Aorta (tissue), 5 donors: ENCODE results near the gene KLHDC4. TPM values are rescaled to one million over a fixed set of nuclear protein-coding genes. Genes with fewer than 3 reads are reported as not detected.
"Not testable (repeated sequence)": the region's sequence is repeated elsewhere in the genome, so short reads cannot be mapped to it uniquely, and the experiment has no call there.

Experiments used
- ATAC-seq: fragments of 200-7000 bp; cut with Tn5 transposase; one replicate; pipeline ENCODE4 v1.9.1; 2022; ENCODE audit warnings: moderate library complexity; ENCODE audit not compliant: low FRiP score
- DNase-seq, 2 donors: peaks; one replicate each; pipeline ENCODE4 v3.0.0-alpha.2; 2020
- H3K27ac ChIP-seq, 2 donors: one replicate each; pipeline ENCODE4 v1.5.1; 2013; ENCODE audit warnings: low read length in 2 of 2, mild to moderate bottlenecking in 2 of 2, moderate library complexity in 2 of 2, control low read depth in 1 of 2, inconsistent platforms in 1 of 2, low read depth in 1 of 2
- H3K27me3 ChIP-seq, 2 donors: one replicate each; pipeline ENCODE4 v1.6.1; 2013; ENCODE audit warnings: control low read depth in 1 of 2, low read length in 1 of 2, mild to moderate bottlenecking in 1 of 2, moderate library complexity in 1 of 2; ENCODE audit not compliant: insufficient read depth in 2 of 2, control insufficient read depth in 1 of 2
- H3K36me3 ChIP-seq, 2 donors: one replicate each; pipeline ENCODE4 v1.6.1; 2013; ENCODE audit warnings: control low read depth in 1 of 2, low read length in 1 of 2, mild to moderate bottlenecking in 1 of 2; ENCODE audit not compliant: insufficient read depth in 2 of 2, control insufficient read depth in 1 of 2
- H3K4me1 ChIP-seq, 2 donors: one replicate each; pipeline ENCODE4 v1.6.1; 2013; ENCODE audit warnings: low read length in 2 of 2, control low read depth in 1 of 2, mild to moderate bottlenecking in 1 of 2, moderate library complexity in 1 of 2; ENCODE audit not compliant: insufficient read depth in 2 of 2, control insufficient read depth in 1 of 2
- H3K4me3 ChIP-seq, 2 donors: one replicate each; pipeline ENCODE4 v1.5.1; 2013; ENCODE audit warnings: low read length in 2 of 2, control low read depth in 1 of 2, mild to moderate bottlenecking in 1 of 2
- H3K9me3 ChIP-seq: one replicate; pipeline ENCODE4 v1.6.1; 2013; ENCODE audit warnings: mild to moderate bottlenecking, low read length; ENCODE audit not compliant: control insufficient read depth
- WGBS, 2 donors: extraction: QIAGEN DNeasy Blood & Tissue Kit; methylation state at CpG; one replicate each; pipeline ENCODE4 v1.1.7; 2013; 5-methylcytosine and 5-hydroxymethylcytosine counted together
- intact Hi-C, 2 donors: fragments of 100-400 bp; cut with DNase I; formaldehyde crosslinking; loops; one replicate each; pipeline versions ENCODE4 v1.14.2 to v1.15.0; 2022
- polyA plus RNA-seq, 2 donors: library from polyadenylated mRNA; stranded (reverse); fragments of 200-250 nt; gene quantifications; one replicate each; pipeline ENCODE4 v1.2.3, GENCODE V29; 2013
- total RNA-seq, 2 donors: library from RNA; stranded (reverse); fragmentation: NEBNext Ultra II Directional; extraction: Animal tissue kit (Norgen Biotek cat#: 25700); gene quantifications; one replicate each; pipeline ENCODE4 v1.2.1, GENCODE V29; 2021
- donor health status: healthy with polysubstance abuse.
- donor health status: Bipolar disorder and iron deficiency.
- donor health status: DM: no; HTN: no; CAD: no.
- donor health status: DM: no; HTN: no; CAD: no.
- donor health status: DM: yes; HTN: yes; CAD: no.

Gene KLHDC4
- total and polyA plus RNA-seq, 4 donors, result 12.0 to 52.3 (median 36.1) TPM

DNA sequence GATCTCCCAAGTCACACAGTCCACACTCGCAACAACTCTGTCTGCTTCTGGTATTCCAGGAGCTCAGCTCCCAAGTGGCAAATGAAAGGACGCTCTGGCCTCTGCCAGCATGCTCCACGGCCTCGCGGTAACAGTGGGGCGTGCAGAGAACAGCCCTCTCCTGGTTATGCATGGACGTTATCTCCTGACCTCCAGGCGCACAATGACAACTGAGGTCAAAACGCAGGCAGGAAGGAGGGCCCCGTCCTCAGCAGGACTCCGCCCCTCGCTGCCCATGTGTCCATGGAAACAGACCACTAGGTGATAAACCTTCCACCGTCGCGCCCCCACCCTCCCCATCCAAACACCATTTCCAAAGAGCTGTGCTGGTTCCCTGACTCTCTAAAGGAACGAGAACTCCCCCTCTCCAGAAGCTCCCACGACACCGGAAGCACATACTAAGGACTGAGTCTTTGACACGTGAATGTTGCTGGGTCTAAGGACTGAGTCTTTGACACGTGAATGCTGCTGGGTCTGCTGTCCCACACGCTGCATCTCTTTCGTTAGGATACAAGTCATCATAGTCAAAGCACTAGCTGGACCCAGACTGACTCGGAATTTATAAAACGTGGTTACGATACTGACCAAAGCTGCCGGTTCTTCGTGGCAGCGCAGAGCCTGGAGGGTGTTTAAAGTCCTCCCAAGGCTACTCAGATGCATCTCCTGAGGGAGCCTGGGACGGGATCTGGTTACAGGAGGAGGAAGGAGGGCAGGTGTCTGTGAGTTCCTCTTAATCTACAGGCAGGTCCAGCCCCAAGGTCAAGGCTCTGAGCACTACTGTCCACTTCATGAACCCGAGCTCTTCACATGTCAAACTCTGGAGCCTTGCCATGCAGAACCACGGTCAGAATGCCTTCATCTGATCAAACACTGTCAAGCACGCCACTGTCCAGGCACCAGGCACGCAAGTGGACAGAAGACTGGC, 43.9 kb downstream of the KLHDC4 start:
- Histone ChIP-seq H3K9me3 (no peaks in the 10 kb centered on the region), H3K36me3 (no peaks in the 10 kb centered on the region), H3K4me3 (no peak overlapping the region), H3K27me3 (no peaks in the 10 kb centered on the region), H3K27ac (no peak overlapping the region), H3K4me1 (no peaks in the 10 kb centered on the region)
- intact Hi-C loops, result no loop called here
- ATAC-seq (no peak), DNase-seq (no peak)
- 86 to 87% methylated on average over 33 of the region's 33 CpGs for WGBS, 2 donors

DNA sequence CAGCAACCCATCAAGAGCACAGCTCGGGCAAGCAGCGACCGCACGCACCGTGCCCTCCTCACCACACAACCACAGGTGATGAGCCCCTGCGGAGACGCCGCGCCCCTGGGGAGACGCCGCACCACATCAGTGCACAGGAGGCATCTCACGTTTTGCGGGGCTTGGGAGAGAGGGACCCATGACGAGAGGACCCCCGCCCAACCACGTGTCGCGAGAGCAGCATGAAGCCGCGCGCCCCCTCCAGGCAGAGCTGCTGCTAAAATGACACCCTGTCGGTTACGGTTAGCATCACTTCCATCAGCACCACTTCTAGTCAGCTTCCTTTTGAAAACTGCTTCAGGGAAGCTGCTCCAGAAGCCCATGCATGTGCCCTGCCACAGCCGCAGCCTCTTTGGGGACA, 45.3 kb downstream of the KLHDC4 start:
- intact Hi-C loops, result no loop called here
- Histone ChIP-seq H3K4me3 (no peak overlapping the region), H3K9me3 (no peaks in the 10 kb centered on the region), H3K27me3 (no peaks in the 10 kb centered on the region), H3K27ac (no peak overlapping the region), H3K36me3 (no peaks in the 10 kb centered on the region), H3K4me1 (no peaks in the 10 kb centered on the region)
- 94 to 96% methylated on average over 24 of the region's 24 CpGs for WGBS, 2 donors
- no peak for ATAC-seq
- DNase-seq, result no peak

DNA sequence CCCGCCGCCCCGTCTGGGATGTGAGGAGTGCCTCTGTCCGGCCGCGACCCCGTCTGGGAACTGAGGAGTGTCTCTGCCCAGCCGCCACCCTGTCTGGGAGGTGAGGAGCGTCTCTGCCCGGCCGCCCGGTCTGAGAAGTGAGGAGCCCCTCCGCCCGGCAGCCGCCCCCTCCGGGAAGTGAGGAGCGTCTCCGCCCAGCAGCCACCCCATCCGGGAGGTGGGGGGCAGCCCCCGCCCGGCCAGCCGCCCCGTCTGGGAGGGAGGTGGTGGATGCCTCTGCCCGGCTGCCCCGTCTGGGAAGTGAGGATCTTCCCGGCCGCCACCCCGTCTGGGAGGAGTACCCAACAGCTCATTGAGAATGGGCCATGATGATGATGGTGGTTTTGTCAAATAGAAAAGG, 47.0 kb downstream of the KLHDC4 start:
- H3K27ac ChIP-seq, H3K4me3 ChIP-seq, intact Hi-C loops, H3K36me3 ChIP-seq, H3K9me3 ChIP-seq, ATAC-seq, H3K4me1 ChIP-seq, H3K27me3 ChIP-seq, DNase-seq: not testable (repeated sequence)
- WGBS, 2 donors, result 94 to 97% methylated on average over 25 to 28 of the region's 28 CpGs

DNA sequence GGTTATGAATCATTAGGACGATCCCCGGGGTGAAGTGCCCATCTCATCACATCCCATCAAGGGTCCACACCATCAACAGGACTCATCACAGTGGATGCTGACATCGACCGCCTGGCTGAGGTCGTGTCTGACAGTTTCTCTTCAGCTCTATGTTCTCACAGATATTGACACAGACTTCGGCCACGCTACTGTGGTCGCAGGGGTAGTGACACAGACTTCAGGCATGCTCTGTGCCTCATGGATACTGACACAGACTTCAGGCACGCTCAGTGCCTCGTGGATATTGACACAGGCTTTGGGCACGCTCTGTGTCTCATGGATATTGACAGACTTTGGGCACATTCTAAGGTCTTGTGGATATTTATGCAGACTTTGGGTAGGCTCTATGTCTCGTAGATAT, 50.1 kb downstream of the KLHDC4 start:
- Histone ChIP-seq H3K27me3 (no peaks in the 10 kb centered on the region), H3K9me3 (no peaks in the 10 kb centered on the region), H3K27ac (no peak overlapping the region), H3K4me1 (no peaks in the 10 kb centered on the region), H3K36me3 (no peaks in the 10 kb centered on the region), H3K4me3 (no peak overlapping the region)
- 94% methylated on average over 12 of the region's 12 CpGs for WGBS, 2 donors
- intact Hi-C loops, result no loop called here
- DNase-seq (no peak), ATAC-seq (no peak)

DNA sequence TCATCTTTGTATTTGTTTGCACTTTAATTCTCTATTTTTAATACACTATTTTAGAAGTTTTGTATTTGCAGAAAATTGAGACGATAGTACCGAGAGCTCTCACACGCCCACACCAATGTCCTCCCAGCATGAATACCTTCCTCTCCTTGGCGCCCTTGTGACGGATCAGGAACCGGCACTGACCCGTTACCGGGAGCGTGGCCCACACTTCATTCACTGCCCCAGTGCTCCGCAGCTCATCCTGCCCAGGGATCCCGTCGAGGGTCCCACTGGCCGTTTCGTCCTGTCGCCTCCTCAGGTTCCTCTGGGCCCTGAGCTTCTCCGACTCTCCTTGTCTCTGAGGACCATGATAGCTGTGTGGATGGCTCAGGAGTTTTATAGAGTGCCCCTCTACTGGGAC, 50.6 kb downstream of the KLHDC4 start:
- Histone ChIP-seq H3K9me3 (no peaks in the 10 kb centered on the region), H3K36me3 (no peaks in the 10 kb centered on the region)
- 95 to 97% methylated on average over 16 of the region's 16 CpGs for WGBS, 2 donors

DNA sequence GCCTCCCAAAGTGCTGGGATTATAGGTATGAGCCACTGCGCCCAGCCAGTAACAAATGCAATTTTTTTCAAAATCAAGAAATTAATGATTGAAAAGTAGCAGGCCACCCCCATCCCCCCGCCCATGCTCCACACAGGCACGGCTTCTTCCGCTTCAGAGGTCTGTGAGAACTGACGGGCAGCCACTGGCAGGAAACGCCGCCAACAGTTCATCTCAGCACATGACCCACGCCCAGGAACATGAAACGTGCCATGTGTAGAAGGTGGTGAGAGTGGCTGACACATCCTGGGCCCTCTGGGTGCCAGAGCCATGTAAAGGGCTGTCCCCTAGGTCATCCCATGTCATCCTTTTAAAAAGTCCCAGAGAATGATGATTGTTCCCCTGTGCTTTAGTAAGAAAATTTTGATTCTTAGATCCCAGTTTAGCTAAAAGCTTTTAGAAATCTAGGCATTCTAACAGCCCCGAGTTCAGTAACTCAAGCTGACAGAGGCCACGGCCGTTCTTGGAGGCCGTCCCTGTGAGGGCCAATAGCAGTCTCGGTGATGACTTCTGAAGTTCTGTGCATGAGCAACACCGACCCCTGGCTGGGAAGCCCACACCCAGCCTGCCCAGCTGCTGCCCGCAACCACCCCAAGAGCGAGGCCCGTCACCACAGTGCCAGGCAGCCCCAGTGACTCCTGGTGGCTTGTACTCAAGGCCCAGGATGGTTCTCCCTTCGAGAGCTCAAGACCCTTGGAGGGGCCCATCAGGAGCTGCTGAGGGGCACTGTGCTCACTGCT, 52.1 kb downstream of the KLHDC4 start:
- 93% methylated on average over 19 of the region's 19 CpGs for WGBS, 2 donors
- no peaks in the 10 kb centered on the region for H3K36me3 ChIP-seq
- intact Hi-C loops, result no loop called here

More for the DNA sequence above, 50.6 kb downstream of the KLHDC4 start:
- Histone ChIP-seq H3K27me3 (no peaks in the 10 kb centered on the region), H3K4me1 (no peaks in the 10 kb centered on the region), H3K4me3 (no peak overlapping the region), H3K27ac (no peak overlapping the region)
- intact Hi-C loops, result no loop called here
- ATAC-seq (no peak), DNase-seq (no peak)

DNA sequence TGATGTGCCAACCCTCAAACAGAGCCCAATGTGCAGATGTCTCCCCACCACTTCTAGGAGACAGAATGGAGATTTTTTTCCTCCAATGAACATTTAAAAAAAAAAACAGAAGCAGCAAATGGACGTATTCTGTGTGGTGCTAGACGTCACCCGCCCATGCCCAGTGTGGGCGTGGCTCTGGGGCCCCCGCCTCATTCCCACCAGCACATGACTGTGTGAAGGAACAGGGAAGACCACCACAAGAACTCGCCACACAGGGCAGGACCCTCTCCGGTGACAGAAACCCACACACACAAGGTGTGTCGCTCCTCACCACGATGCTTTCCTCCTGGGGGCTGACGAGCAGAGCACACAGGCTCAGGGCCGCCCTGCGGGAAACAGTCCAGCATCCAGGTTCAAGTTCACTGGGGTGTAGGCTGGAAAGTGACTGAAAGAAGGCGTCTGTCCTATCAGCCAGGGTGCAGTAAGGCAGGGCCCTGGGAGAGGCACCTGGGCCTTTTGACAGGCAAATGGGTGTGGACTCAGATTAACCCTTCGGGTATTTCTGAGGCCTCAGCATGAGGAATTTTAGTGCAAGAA, 53.5 kb downstream of the KLHDC4 start:
- WGBS, 2 donors, result 86 to 88% methylated on average over 14 of the region's 14 CpGs
- H3K27me3 ChIP-seq, result no peaks in the 10 kb centered on the region
- H3K4me3 ChIP-seq, result no peak overlapping the region
- DNase-seq, result no peak
- intact Hi-C loops, result no loop called here
- ATAC-seq, result no peak
- no peaks in the 10 kb centered on the region for H3K36me3 ChIP-seq
- H3K9me3 ChIP-seq, result no peaks in the 10 kb centered on the region
- no peaks in the 10 kb centered on the region for H3K4me1 ChIP-seq
- no peak overlapping the region for H3K27ac ChIP-seq

More for the DNA sequence above, 52.1 kb downstream of the KLHDC4 start:
- ATAC-seq (no peak), DNase-seq (no peak)
- Histone ChIP-seq H3K4me1 (no peaks in the 10 kb centered on the region), H3K9me3 (no peaks in the 10 kb centered on the region), H3K27ac (no peak overlapping the region), H3K27me3 (no peaks in the 10 kb centered on the region), H3K4me3 (no peak overlapping the region)

DNA sequence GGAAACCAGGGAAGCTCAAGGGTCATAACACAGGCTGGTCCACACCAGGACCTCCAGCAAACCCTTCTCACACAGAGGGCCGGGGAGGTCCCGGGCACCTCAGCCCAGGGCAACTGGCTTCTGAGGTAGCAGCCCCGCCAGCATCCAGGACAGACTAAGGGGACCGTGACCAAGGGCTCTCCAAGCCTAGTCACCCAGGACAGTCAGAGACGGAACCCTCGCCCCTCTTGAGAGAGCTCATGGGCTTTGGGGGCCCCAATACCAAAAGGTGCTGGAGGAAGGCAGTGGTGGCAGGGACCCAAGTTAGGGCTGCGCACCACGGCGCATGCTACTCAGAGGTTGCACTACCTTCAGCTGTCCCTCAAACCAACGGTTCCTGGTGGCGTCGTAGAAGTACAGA, 54.9 kb downstream of the KLHDC4 start:
- Histone ChIP-seq H3K4me3 (no peak overlapping the region), H3K27ac (no peak overlapping the region), H3K9me3 (no peaks in the 10 kb centered on the region), H3K27me3 (no peaks in the 10 kb centered on the region), H3K36me3 (no peaks in the 10 kb centered on the region), H3K4me1 (no peaks in the 10 kb centered on the region)
- no peak for DNase-seq
- intact Hi-C loops, result no loop called here
- 94 to 95% methylated on average over 12 of the region's 12 CpGs for WGBS, 2 donors
- no peak for ATAC-seq
